Fibroblast of villous mesenchyme (primary cell): ENCODE results near the gene MRPL44. TPM values are rescaled to one million over a fixed set of nuclear protein-coding genes. Genes with fewer than 3 reads are reported as not detected.
"Not testable (repeated sequence)": the region's sequence is repeated elsewhere in the genome, so short reads cannot be mapped to it uniquely, and the experiment has no call there.

Experiments
- DNase-seq: peaks from one replicate; pipeline ENCODE4 v3.0.0-alpha.2; 2010; ENCODE audit warnings: low read depth
- H3K4me3 ChIP-seq: 2 replicates; pipeline ENCODE4 v1.5.1; 2011; ENCODE audit warnings: low read depth, mild to moderate bottlenecking, low read length
- CTCF ChIP-seq: IDR thresholded peaks from 2 replicates; pipeline ENCODE4 v1.5.1; 2012; ENCODE audit warnings: low read depth, mild to moderate bottlenecking, low read length; ENCODE audit not compliant: insufficient read depth
- total RNA-seq: library from RNA; depleted of rRNA; stranded (reverse); fragments of >200 nt; gene quantifications from 2 replicates; pipeline ENCODE4 v1.2.3, GENCODE V29; 2012

The MRPL44 gene
- total RNA-seq, 1 donor: 32.0 TPM

GRCh38 chr2:223995569-223995968 is 38.3 kb downstream of the MRPL44 start:
- H3K4me3 ChIP-seq: no peak overlapping the region
- no peak for TF ChIP-seq CTCF
- DNase-seq: peak; percentile 82

GRCh38 chr2:223996391-223996790 is 39.1 kb downstream of the MRPL44 start:
- no peak for TF ChIP-seq CTCF
- H3K4me3 ChIP-seq: no peak overlapping the region
- DNase-seq: no peak

GRCh38 chr2:223997938-223998337 is 40.7 kb downstream of the MRPL44 start:
- DNase-seq: peak; percentile 9
- no peak for TF ChIP-seq CTCF
- no peak overlapping the region for H3K4me3 ChIP-seq

GRCh38 chr2:223998948-223999347 is 41.7 kb downstream of the MRPL44 start:
- TF ChIP-seq CTCF: no peak
- no peak overlapping the region for H3K4me3 ChIP-seq

GRCh38 chr2:223999862-224000261 is 42.6 kb downstream of the MRPL44 start:
- H3K4me3 ChIP-seq: no peak overlapping the region
- DNase-seq: no peak

More at GRCh38 chr2:223998948-223999347, 41.7 kb downstream of the MRPL44 start:
- no peak for DNase-seq

GRCh38 chr2:224000662-224001061 is 43.4 kb downstream of the MRPL44 start:
- not testable (repeated sequence) for H3K4me3 ChIP-seq, DNase-seq

More at GRCh38 chr2:223999862-224000261, 42.6 kb downstream of the MRPL44 start:
- no peak for TF ChIP-seq CTCF

- DNase-seq: peak; percentile 25
Measured at GRCh38 chr2:224004105-224004695, 46.9 kb downstream of the MRPL44 start.

More at GRCh38 chr2:224004105-224004695, 46.9 kb downstream of the MRPL44 start:
- TF ChIP-seq CTCF: no peak
- no peak overlapping the region for H3K4me3 ChIP-seq
